Vagina (tissue), 2 donors: Measurements from ENCODE around the gene NKAIN2. TPM values are rescaled to one million over a fixed set of nuclear protein-coding genes. Genes with fewer than 3 reads are reported as not detected.

Experiments used
- DNase-seq, 2 donors: peaks; one replicate each; pipeline ENCODE4 v3.0.0-alpha.2; 2017; ENCODE audit errors: extremely low spot score in 2 of 2
- H3K27ac ChIP-seq: fragments of 200-600 bp; sonication (generic); one replicate; pipeline ENCODE4 v1.5.1; 2019
- H3K27me3 ChIP-seq: fragments of 200-600 bp; sonication (generic); one replicate; pipeline ENCODE4 v1.5.1; 2019
- H3K36me3 ChIP-seq, 2 donors: fragments of 200-600 bp; sonication (generic); one replicate each; pipeline ENCODE4 v1.5.1; 2017 to 2019
- H3K4me1 ChIP-seq: fragments of 200-600 bp; sonication (generic); one replicate; pipeline ENCODE4 v1.5.1; 2019
- H3K4me3 ChIP-seq, 2 donors: fragments of 200-600 bp; sonication (generic); 1 replicate in 1 of 2; 2 replicates in 1 of 2; pipeline ENCODE4 v1.5.1; 2016 to 2019
- H3K9me3 ChIP-seq: fragments of 200-600 bp; sonication (generic); one replicate; pipeline ENCODE4 v1.5.1; 2019
- POLR2A ChIP-seq, 2 donors: fragments of 450-650 bp; IDR thresholded peaks; one replicate each; pipeline ENCODE4 v1.6.1; 2017; ENCODE audit warnings: antibody characterized with exemption in 2 of 2, mild to moderate bottlenecking in 2 of 2, moderate library complexity in 2 of 2
- POLR2AphosphoS5 ChIP-seq, 2 donors: sonication (generic); formaldehyde crosslinking; IDR thresholded peaks; one replicate each; pipeline ENCODE4 v1.9.0; 2017; ENCODE audit warnings: antibody characterized with exemption in 2 of 2, mild to moderate bottlenecking in 2 of 2, low read depth in 1 of 2; ENCODE audit not compliant: insufficient read depth in 1 of 2
- intact Hi-C: fragments of 100-400 bp; cut with DNase I; formaldehyde crosslinking; loops from one replicate; pipeline ENCODE4 v1.15.1; 2023
- total RNA-seq: library from RNA; depleted of rRNA; stranded (reverse); fragments of >200 nt; gene quantifications from one replicate; pipeline ENCODE4 v1.2.3, GENCODE V29; 2016
- TF ChIP-seq, protein P1 (sequence below), 3 experiments: fragments of 450-650 bp in 2 of 3; fragments of 200-600 bp in 1 of 3; sonication (generic) in 1 of 3; IDR thresholded peaks; one replicate each; pipeline ENCODE4 v1.5.1; 2017 to 2019; ENCODE audit warnings: antibody characterized with exemption in 3 of 3, mild to moderate bottlenecking in 2 of 3, moderate library complexity in 2 of 3

Gene NKAIN2
- total RNA-seq, 1 donor from 2014 or later = not detected

DNA sequence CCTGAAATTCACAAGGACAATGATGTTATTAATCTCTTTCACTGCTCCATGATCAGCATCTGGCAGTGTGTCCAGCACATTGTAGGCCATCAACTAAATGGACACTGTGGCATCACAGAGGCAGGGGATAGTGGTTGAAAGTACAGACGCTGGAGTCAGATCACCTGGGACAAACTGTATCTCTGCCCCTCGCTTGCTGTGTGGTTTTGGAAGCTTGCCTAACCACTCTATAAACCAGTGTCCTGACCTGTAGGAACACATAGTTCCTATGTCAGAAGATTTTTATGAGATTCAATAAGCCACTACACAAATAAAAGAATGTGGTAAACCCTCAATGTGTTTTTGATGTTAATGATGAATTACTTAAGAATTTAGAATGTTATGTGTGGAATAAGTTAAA, 939.3 kb downstream of the NKAIN2 start:
- no peaks in the 10 kb centered on the region for H3K9me3 ChIP-seq
- DNase-seq = no peak
- H3K27ac ChIP-seq = no peak overlapping the region
- no peak for TF ChIP-seq POLR2AphosphoS5 (IDR thresholded peaks at IDR 0.05; ENCODE audit: insufficient read depth in 1 of 2, low read depth in 1 of 2)
- no peak for TF ChIP-seq POLR2A (IDR thresholded peaks at IDR 0.05)
- TF ChIP-seq, protein P1, sequence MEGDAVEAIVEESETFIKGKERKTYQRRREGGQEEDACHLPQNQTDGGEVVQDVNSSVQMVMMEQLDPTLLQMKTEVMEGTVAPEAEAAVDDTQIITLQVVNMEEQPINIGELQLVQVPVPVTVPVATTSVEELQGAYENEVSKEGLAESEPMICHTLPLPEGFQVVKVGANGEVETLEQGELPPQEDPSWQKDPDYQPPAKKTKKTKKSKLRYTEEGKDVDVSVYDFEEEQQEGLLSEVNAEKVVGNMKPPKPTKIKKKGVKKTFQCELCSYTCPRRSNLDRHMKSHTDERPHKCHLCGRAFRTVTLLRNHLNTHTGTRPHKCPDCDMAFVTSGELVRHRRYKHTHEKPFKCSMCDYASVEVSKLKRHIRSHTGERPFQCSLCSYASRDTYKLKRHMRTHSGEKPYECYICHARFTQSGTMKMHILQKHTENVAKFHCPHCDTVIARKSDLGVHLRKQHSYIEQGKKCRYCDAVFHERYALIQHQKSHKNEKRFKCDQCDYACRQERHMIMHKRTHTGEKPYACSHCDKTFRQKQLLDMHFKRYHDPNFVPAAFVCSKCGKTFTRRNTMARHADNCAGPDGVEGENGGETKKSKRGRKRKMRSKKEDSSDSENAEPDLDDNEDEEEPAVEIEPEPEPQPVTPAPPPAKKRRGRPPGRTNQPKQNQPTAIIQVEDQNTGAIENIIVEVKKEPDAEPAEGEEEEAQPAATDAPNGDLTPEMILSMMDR (IDR thresholded peaks at IDR 0.05) = no peak
- H3K27me3 ChIP-seq = no peaks in the 10 kb centered on the region
- no peak overlapping the region for H3K4me3 ChIP-seq
- H3K36me3 ChIP-seq = no peaks in the 10 kb centered on the region
- intact Hi-C loops = no loop called here
- H3K4me1 ChIP-seq = peaks cover 11% of the 10 kb centered on the region

DNA sequence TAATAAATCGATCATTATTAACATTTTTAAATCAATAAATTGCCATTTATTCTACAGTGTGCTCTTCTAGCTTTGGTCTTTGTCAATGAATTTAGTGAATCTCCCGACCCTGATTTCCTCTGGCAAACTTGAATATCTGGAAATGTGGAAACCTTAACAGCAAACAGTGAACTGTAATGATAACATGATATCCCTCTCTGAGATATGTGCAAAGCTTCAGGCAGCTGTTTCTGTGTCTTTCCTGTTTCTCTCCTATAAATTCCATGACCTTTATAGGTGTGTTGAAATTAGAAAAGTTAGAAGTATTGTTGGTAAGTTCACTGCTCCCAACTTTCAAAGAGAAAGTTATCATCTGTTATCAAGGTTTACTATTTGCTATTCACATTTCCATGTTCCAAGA, 939.8 kb downstream of the NKAIN2 start:
- H3K36me3 ChIP-seq = no peaks in the 10 kb centered on the region
- no peak for TF ChIP-seq POLR2AphosphoS5 (IDR thresholded peaks at IDR 0.05; ENCODE audit: insufficient read depth in 1 of 2, low read depth in 1 of 2)
- TF ChIP-seq POLR2A (IDR thresholded peaks at IDR 0.05) = no peak
- TF ChIP-seq, protein P1 (IDR thresholded peaks at IDR 0.05) = no peak

DNA sequence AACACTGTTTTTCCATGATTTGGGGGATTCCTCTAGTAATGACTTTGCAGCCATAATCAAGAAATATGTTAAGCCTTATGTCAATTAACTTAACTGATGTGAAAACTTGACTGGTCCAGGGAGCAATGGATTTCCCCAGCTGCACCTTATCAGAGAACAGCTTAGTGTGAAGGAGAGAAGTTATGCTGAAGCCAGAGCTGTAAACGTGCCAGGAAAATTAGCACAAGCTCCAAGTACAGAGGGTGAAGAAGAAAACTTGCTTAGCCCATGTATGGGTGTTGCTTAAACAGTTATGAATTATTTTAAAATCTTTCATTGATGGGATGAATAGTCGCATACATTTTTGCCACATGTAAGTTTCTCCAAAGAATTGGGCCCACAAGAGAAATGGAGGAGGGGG, 943.7 kb downstream of the NKAIN2 start:
- intact Hi-C loops = no loop called here
- Histone ChIP-seq H3K4me1 (peaks cover 11% of the 10 kb centered on the region), H3K9me3 (no peaks in the 10 kb centered on the region), H3K27ac (no peak overlapping the region), H3K27me3 (no peaks in the 10 kb centered on the region), H3K4me3 (no peak overlapping the region), H3K36me3 (no peaks in the 10 kb centered on the region)
- no peak for DNase-seq
- TF ChIP-seq POLR2AphosphoS5 (IDR thresholded peaks at IDR 0.05; ENCODE audit: insufficient read depth in 1 of 2, low read depth in 1 of 2) (no peak), POLR2A (IDR thresholded peaks at IDR 0.05) (no peak)
- TF ChIP-seq, protein P1 (IDR thresholded peaks at IDR 0.05) = no peak

More for the DNA sequence above, 939.8 kb downstream of the NKAIN2 start:
- Histone ChIP-seq H3K27ac (no peak overlapping the region), H3K4me1 (peaks cover 11% of the 10 kb centered on the region), H3K27me3 (no peaks in the 10 kb centered on the region), H3K9me3 (no peaks in the 10 kb centered on the region), H3K4me3 (no peak overlapping the region)
- intact Hi-C loops = no loop called here
- DNase-seq = no peak

DNA sequence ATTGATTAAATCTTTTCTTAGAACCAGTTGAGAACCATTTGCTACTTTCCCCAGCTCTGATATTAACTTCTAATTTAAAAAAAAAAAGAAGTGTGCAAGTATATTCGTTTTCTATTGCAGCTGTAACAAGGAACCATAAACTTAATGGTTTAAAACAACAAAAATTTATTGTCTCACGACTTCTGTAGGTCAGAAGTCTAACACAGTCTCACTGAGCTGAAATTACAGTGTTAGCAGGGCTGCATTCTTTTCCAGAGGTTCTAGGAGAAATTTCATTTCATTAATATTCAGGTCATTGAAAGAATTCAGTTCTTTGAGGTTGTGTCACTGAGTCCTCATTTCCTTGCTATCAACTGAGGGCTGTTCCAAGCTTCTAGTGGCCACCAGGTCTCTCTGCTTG, 945.1 kb downstream of the NKAIN2 start:
- Histone ChIP-seq H3K4me3 (no peak overlapping the region), H3K27me3 (no peaks in the 10 kb centered on the region), H3K4me1 (no peaks in the 10 kb centered on the region), H3K36me3 (no peaks in the 10 kb centered on the region), H3K9me3 (no peaks in the 10 kb centered on the region), H3K27ac (no peak overlapping the region)
- intact Hi-C loops = no loop called here
- TF ChIP-seq POLR2AphosphoS5 (IDR thresholded peaks at IDR 0.05; ENCODE audit: insufficient read depth in 1 of 2, low read depth in 1 of 2) (no peak), POLR2A (IDR thresholded peaks at IDR 0.05) (no peak)
- TF ChIP-seq, protein P1 (IDR thresholded peaks at IDR 0.05) = no peak
- DNase-seq = no peak

DNA sequence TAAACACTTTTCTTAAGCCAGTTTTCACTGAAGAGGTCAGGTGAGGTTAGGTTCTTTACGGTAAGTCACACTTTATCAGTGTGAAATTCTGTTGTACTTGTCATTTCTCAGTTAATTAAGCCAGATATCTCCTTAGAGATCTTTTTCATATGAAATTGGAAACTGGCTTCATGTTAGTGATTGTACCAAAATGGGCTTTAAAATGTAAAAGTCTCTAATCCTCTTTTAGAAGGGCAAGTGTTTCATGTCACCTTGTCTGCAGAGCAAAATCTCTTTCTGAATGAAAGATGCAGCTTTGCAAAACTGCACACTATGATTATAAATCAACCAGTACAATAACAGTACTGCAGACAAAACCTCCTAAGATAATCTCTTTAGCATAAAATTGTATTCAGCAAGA, 949.3 kb downstream of the NKAIN2 start:
- H3K4me3 ChIP-seq = no peak overlapping the region
- no peak for DNase-seq
- H3K27ac ChIP-seq = no peak overlapping the region
- no peaks in the 10 kb centered on the region for H3K4me1 ChIP-seq
- H3K9me3 ChIP-seq = no peaks in the 10 kb centered on the region
- no peaks in the 10 kb centered on the region for H3K36me3 ChIP-seq
- TF ChIP-seq, protein P1 (IDR thresholded peaks at IDR 0.05) = no peak
- no peak for TF ChIP-seq POLR2AphosphoS5 (IDR thresholded peaks at IDR 0.05; ENCODE audit: insufficient read depth in 1 of 2, low read depth in 1 of 2)
- TF ChIP-seq POLR2A (IDR thresholded peaks at IDR 0.05) = no peak
- intact Hi-C loops = no loop called here
- no peaks in the 10 kb centered on the region for H3K27me3 ChIP-seq
